GM12875 (cell line): Measurements from ENCODE around the gene OMA1.
"Not testable (repeated sequence)": the region's sequence is repeated elsewhere in the genome, so short reads cannot be mapped to it uniquely, and the experiment has no call there.

Experiments
- H3K4me3 ChIP-seq: one replicate; pipeline ENCODE4 v1.5.1; 2011; ENCODE audit warnings: low read depth, low read length, control low read depth
- CTCF ChIP-seq: IDR thresholded peaks from 2 replicates; pipeline ENCODE4 v1.5.1; 2011; ENCODE audit warnings: low read depth, mild to moderate bottlenecking, control low read depth, inconsistent platforms, low read length, moderate library complexity, borderline replicate concordance; ENCODE audit not compliant: insufficient read depth

Gene OMA1

GRCh38 chr1:58586271-58586670 is 39.7 kb upstream of the OMA1 start:
- TF ChIP-seq CTCF: no peak

DNA sequence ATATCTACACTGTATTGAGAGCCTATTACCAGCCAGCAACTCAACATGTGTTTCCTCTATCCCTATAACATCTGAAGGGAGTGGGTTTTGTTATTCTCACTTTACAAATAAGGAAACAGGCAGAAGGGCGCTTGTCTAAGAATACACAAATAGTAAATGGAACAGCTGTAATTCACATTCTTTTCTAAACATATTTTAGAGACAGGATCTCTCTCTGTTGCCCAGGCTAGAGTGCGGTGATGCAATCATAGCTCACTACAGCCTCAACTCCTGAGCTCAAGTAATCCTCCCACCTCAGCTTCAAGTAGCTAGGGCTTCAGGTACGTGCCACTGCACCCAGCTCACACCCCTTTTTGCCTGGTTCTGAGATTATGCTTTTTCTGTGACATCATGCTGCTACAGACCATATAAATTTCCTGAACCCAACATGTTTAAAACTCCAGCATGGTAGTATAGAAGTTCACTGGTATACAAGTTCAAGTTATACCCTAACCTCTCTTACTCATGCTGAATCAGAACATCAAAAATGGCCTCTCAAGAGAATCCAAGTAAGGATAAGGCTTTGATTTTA is 39.1 kb upstream of the OMA1 start:
- no peak overlapping the region for H3K4me3 ChIP-seq
- no peak for TF ChIP-seq CTCF

More at GRCh38 chr1:58586271-58586670, 39.7 kb upstream of the OMA1 start:
- H3K4me3 ChIP-seq: no peak overlapping the region

GRCh38 chr1:58585166-58585565 is 38.6 kb upstream of the OMA1 start:
- TF ChIP-seq CTCF: no peak
- no peak overlapping the region for H3K4me3 ChIP-seq

GRCh38 chr1:58584082-58584895 is 37.8 kb upstream of the OMA1 start:
- H3K4me3 ChIP-seq: no peak overlapping the region
- TF ChIP-seq CTCF: no peak

- no peak overlapping the region for H3K4me3 ChIP-seq
- no peak for TF ChIP-seq CTCF
Observed at GRCh38 chr1:58583496-58583895, 37.0 kb upstream of the OMA1 start.

DNA sequence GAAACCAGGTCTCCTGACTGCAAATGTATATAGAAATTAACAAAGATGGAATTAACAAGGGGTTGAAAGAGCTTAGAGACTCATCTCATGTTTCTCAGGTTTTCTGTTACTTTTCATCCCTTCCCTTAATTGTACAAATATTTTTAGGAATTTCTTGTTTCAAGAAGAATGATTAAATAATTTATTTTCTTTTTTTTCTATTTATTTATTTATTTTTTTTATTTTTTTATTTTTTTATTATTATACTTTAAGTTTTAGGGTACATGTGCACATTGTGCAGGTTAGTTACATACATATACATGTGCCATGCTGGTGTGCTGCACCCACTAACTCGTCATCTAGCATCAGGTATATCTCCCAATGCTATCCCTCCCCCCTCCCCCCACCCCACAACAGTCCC is 35.6 kb upstream of the OMA1 start:
- not testable (repeated sequence) for H3K4me3 ChIP-seq

- H3K4me3 ChIP-seq: no peak overlapping the region
- no peak for TF ChIP-seq CTCF
Observed at GRCh38 chr1:58581641-58582040, 35.1 kb upstream of the OMA1 start.
